BJ (cell line): ENCODE data around the gene MXRA8. TPM values are rescaled to one million over a fixed set of nuclear protein-coding genes. Genes with fewer than 3 reads are reported as not detected.
"Not testable (repeated sequence)": the region's sequence is repeated elsewhere in the genome, so short reads cannot be mapped to it uniquely, and the experiment has no call there.

Source experiments
- CTCF ChIA-PET: fragments of 350-600 bp; formaldehyde crosslinking; extraction: SDS; loops from one replicate; lab custom pipeline; 2021; ENCODE audit warnings: antibody characterized with exemption, inconsistent platforms; lab: Yijun Ruan, JAX
- POLR2A ChIA-PET: fragments of 300-600 bp; sonication (Branson Sonifier 250); formaldehyde crosslinking; extraction: SDS; loops from one replicate; lab custom pipeline; 2021; ENCODE audit warnings: antibody characterized with exemption; lab: Charles Lee
- DNase-seq: peaks from one replicate; pipeline ENCODE4 v3.0.0-alpha.2; 2011; ENCODE audit warnings: low read depth
- H3K27me3 ChIP-seq: 2 replicates; pipeline ENCODE4 v1.6.0; 2011; ENCODE audit warnings: low read length; ENCODE audit not compliant: control insufficient read depth, insufficient read depth
- H3K36me3 ChIP-seq: 2 replicates; pipeline ENCODE4 v1.5.1; 2011; ENCODE audit warnings: low read length; ENCODE audit not compliant: control insufficient read depth, insufficient read depth
- H3K4me3 ChIP-seq: 2 replicates; pipeline ENCODE4 v1.5.1; 2011; ENCODE audit warnings: low read depth, mild to moderate bottlenecking, control low read depth, low read length
- polyA plus RNA-seq: library from polyadenylated mRNA; depleted of rRNA; stranded (reverse); fragments of >200 nt; gene quantifications from 2 replicates; pipeline ENCODE4 v1.2.3, GENCODE V29; 2011
- TF ChIP-seq, protein P1 (sequence below): IDR thresholded peaks from 2 replicates; pipeline ENCODE4 v1.5.1; 2011; ENCODE audit warnings: low read depth, mild to moderate bottlenecking, control low read depth, inconsistent platforms, low read length, moderate library complexity; ENCODE audit not compliant: insufficient read depth

Gene MXRA8
- polyA plus RNA-seq, 1 experiment = 702 TPM

DNA sequence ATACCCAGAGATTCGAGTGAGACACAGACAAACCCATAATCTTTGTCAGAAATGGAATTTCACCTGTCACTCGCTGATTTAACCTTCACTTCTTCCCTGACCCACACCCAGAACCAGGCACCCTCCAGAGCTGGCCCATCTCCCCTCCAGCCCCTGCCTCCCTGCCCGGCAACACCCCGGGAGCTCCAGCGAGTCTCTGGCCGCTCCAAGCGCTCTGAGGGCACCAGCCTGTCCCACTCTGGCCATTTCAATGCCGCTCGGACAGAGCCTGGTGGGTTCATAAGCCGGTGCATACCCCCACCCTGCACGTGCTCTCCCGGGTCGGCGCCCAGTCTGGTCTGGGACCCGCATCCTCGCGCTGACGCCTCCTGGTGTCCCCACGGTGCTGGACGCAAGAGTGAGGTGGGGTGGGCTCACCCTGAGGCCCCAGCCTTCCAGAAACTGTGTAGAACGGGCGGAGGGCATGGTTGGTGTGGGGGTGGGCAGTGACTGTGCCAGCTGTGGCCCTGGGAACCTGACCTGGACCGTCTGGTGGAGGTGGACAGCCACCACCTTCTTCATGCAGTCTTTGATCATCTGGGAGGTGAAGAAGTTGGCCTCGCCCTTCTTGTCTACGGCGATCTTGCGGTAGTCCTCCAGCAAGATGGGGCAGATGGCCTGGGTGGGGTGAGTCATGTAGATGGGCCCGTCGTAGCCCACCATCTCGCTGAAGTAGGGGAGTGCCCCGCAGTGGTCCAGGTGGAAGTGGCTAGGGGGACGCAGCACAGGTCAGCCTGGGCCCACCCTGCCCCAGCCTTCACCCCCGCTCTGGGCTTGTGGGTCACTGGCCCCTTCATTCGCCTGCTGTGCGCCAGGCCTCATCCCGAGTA lies 39.3 kb downstream of the MXRA8 start:
- no peak for DNase-seq
- Histone ChIP-seq H3K27me3 (no peaks in the 10 kb centered on the region), H3K36me3 (peaks cover 28% of the 10 kb centered on the region), H3K4me3 (no peak overlapping the region)
- ChIA-PET CTCF (interaction anchor here (1.1 to 1.3 kb wide), 2 partner anchors 52 to 53 kb away, joined by 3 to 4 read pairs; no protein-coding TSS in a partner anchor), POLR2A (interaction anchor here (0.5 to 0.6 kb wide), 2 partner anchors 56 to 111 kb away, joined by 3 to 6 read pairs; partner anchors contain the start of gene AURKAIP1)
- TF ChIP-seq, protein P1, sequence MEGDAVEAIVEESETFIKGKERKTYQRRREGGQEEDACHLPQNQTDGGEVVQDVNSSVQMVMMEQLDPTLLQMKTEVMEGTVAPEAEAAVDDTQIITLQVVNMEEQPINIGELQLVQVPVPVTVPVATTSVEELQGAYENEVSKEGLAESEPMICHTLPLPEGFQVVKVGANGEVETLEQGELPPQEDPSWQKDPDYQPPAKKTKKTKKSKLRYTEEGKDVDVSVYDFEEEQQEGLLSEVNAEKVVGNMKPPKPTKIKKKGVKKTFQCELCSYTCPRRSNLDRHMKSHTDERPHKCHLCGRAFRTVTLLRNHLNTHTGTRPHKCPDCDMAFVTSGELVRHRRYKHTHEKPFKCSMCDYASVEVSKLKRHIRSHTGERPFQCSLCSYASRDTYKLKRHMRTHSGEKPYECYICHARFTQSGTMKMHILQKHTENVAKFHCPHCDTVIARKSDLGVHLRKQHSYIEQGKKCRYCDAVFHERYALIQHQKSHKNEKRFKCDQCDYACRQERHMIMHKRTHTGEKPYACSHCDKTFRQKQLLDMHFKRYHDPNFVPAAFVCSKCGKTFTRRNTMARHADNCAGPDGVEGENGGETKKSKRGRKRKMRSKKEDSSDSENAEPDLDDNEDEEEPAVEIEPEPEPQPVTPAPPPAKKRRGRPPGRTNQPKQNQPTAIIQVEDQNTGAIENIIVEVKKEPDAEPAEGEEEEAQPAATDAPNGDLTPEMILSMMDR = no peak

DNA sequence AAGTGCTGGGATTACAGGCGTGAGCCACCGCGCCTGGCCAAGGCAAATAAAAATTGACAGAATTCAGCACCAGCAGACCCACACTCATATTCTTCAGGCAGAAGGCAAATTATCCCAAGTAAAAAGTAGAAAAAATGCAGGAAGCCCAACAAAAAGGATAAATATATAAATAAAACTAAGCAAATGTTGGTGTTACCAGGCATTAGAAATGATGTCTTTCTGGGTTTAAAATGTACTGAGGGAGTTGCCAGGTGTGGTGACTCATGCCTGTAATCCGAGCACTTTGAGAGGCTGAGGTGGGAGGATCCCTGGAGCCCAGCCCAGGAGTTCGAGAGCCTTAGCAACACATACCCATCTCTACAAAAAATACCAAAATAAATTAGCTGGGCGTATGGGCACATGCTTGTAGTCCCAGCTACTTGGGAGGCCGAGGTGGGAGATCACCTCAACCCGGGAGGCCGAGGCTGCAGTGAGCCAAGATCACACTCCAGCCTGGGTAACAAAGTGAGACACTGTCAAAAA lies 40.2 kb downstream of the MXRA8 start:
- Histone ChIP-seq H3K4me3 (no peak overlapping the region), H3K36me3 (peaks cover 34% of the 10 kb centered on the region), H3K27me3 (no peaks in the 10 kb centered on the region)
- peak; percentile 83 for DNase-seq
- CTCF ChIA-PET = interaction anchor here (1.1 to 1.3 kb wide), 2 partner anchors 53 to 54 kb away, joined by 3 to 4 read pairs; no protein-coding TSS in a partner anchor
- TF ChIP-seq, protein P1 = no peak
- POLR2A ChIA-PET = interaction anchor here (0.5 to 0.7 kb wide), 3 partner anchors 57 to 334 kb away, joined by 3 to 15 read pairs (median 6); partner anchors contain the start of gene AURKAIP1

DNA sequence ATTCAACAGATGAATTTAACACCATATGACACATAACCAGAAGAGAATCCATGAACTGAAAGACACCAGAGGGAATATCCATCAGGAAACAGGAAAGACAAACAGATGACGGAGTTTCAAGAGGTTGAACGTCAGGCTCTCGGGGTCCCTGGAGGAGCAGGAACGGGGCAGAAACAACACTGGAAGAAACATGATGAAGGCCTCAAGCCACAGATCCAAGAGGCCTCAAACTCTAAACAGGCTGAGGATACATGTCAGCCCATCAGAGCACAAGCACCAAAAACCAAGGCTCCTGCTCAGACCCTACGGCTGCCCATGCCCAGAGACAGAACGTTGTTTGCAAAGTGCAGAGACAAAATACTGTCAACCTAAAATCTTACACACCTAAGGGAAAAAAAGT lies 40.9 kb downstream of the MXRA8 start:
- Histone ChIP-seq H3K36me3 (peaks cover 41% of the 10 kb centered on the region), H3K27me3 (no peaks in the 10 kb centered on the region), H3K4me3 (no peak overlapping the region)
- TF ChIP-seq, protein P1 = no peak
- ChIA-PET CTCF (no interaction called here), POLR2A (no interaction called here)
- DNase-seq = no peak

DNA sequence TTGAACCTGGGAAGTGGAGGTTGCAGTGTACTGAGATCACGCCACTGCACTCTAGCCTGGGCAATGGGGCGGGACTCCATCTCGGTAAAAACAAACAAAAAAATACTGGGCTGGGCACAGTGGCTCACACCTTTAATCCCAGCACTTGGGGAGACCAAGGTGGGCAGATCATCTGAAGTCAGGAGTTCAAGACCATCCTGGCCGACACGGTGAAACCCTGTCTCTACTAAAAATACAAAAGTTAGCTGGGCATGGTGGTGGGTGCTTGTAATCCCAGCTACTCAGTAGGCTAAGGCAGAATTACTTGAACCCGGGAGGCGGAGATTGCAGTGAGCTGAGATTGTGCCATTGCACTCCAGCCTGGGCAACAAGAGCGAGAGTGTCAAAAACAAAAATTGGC lies 42.2 kb downstream of the MXRA8 start:
- POLR2A ChIA-PET, DNase-seq, H3K4me3 ChIP-seq, CTCF ChIA-PET, H3K27me3 ChIP-seq: not testable (repeated sequence)
- H3K36me3 ChIP-seq = peaks cover 46% of the 10 kb centered on the region

DNA sequence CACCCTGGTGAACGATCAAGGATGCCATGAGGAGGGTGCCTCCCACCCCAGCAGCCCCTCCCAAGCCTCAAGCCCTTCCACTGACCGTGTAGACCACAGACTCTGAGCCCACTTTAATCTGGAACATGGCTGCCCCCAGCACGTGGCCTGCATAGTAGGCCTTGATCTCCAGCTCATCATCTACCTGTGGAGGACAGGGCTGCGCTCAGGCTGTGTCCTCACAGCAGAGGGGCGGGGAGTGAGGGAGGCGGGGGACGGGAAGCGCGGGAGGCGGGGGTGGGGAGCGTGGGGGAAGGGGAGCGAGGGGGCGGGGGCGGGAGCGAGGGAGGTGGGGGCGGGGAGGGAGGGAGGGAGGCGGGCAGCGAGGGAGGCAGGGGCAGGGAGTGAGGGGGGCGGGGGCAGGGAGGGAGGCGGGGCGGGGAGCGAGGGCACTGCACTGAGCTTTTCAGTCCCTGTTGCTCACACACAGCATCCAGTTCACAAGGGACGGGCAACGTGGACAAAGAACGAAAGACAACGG lies 42.9 kb downstream of the MXRA8 start:
- TF ChIP-seq, protein P1 = no peak
- CTCF ChIA-PET = no interaction called here
- POLR2A ChIA-PET = no interaction called here
- DNase-seq = no peak
- H3K27me3 ChIP-seq = no peaks in the 10 kb centered on the region
- H3K4me3 ChIP-seq = no peak overlapping the region
- H3K36me3 ChIP-seq = peaks cover 44% of the 10 kb centered on the region
